ENCODE results near the gene ABCA1. TPM values are rescaled to one million over a fixed set of nuclear protein-coding genes. Genes with fewer than 3 reads are reported as not detected.

The ABCA1 gene
- total RNA-seq, 2 experiments from 2014 or later = 0.25 to 0.40 TPM

DNA sequence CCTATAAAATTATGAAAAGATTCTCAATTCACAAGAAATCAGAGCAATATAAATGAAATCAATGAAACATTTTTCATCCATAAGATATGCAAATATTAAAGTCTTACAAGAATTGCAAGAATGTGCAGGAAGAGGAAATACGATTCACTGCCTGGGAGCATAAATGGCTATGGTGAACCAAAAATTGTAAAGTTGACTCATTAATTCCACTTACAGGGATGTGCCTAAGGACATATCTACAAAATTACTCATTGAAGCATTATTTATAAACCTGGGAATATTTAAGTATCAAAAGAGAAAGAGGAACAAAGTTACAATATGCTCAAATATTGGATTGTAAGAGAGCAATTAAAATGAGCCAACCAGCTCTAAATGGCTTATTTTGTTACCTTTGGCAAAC, 187.3 kb downstream of the ABCA1 start:
- Mint-ChIP-seq H3K9me3 (no peaks in the 10 kb centered on the region), H3K36me3 (ENCODE audit: low read depth) (no peaks in the 10 kb centered on the region), H3K27ac (no peak overlapping the region), H3K4me3 (no peak overlapping the region), H3K27me3 (no peaks in the 10 kb centered on the region), H3K4me1 (peaks cover 4% of the 10 kb centered on the region)
- ChIA-PET CTCF (no interaction called here), POLR2A (no interaction called here)
- no peak for DNase-seq

DNA sequence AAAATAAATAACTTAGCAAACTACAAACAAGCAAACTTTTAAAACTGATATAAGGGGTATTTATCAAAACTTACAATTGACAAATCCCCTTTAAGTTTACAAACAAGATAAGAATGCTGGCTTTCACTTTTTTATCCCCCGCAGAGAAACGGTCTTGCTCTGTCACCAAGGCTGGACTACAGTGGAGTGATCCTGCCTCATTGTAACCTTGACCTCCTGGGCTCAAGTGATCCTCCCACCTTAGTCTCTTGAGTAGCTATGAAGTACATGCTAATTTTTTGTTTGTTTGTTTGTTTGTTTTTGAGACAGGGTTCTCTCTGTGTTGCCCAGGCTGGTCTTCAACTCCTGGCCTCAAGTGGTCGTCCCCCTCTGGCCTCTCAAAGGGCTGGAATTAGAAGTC, 189.5 kb downstream of the ABCA1 start:
- Mint-ChIP-seq H3K27ac (no peak overlapping the region), H3K27me3 (no peaks in the 10 kb centered on the region), H3K36me3 (ENCODE audit: low read depth) (no peaks in the 10 kb centered on the region), H3K9me3 (no peaks in the 10 kb centered on the region), H3K4me1 (peaks cover 4% of the 10 kb centered on the region), H3K4me3 (no peak overlapping the region)
- POLR2A ChIA-PET = no interaction called here
- CTCF ChIA-PET = no interaction called here
- DNase-seq = no peak

Other genes with a start within 250 kb of the ABCA1 start
- gene OR13D1, start 233.6 kb downstream of the ABCA1 start, total RNA-seq = not detected
- gene NIPSNAP3A, start 180.5 kb downstream of the ABCA1 start, total RNA-seq = 10 to 100 TPM; 20.8 to 22.4 TPM
- under 1 TPM; 0.74 to 0.79 TPM for gene NIPSNAP3B, start 164.0 kb downstream of the ABCA1 start, total RNA-seq

Measured in activated CD4-positive, alpha-beta T cell treated with anti-CD3 and anti-CD28 coated beads, Interleukin-2, amount 10 ng/mL, durations not matched to agents 7 days and 5 days (primary cell).